ENCODE measurements around the gene PCDHGC4.

PCDHGC4 gene

DNA sequence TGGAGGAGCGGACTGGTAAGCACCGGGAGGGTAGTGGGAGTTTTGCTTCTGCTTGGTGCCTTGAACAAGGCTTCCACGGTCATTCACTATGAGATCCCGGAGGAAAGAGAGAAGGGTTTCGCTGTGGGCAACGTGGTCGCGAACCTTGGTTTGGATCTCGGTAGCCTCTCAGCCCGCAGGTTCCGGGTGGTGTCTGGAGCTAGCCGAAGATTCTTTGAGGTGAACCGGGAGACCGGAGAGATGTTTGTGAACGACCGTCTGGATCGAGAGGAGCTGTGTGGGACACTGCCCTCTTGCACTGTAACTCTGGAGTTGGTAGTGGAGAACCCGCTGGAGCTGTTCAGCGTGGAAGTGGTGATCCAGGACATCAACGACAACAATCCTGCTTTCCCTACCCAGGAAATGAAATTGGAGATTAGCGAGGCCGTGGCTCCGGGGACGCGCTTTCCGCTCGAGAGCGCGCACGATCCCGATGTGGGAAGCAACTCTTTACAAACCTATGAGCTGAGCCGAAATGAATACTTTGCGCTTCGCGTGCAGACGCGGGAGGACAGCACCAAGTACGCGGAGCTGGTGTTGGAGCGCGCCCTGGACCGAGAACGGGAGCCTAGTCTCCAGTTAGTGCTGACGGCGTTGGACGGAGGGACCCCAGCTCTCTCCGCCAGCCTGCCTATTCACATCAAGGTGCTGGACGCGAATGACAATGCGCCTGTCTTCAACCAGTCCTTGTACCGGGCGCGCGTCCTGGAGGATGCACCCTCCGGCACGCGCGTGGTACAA, 8.5 kb upstream of the PCDHGC4 start:
- no peak overlapping the region for H3K27ac ChIP-seq
- TF ChIP-seq, protein P1, sequence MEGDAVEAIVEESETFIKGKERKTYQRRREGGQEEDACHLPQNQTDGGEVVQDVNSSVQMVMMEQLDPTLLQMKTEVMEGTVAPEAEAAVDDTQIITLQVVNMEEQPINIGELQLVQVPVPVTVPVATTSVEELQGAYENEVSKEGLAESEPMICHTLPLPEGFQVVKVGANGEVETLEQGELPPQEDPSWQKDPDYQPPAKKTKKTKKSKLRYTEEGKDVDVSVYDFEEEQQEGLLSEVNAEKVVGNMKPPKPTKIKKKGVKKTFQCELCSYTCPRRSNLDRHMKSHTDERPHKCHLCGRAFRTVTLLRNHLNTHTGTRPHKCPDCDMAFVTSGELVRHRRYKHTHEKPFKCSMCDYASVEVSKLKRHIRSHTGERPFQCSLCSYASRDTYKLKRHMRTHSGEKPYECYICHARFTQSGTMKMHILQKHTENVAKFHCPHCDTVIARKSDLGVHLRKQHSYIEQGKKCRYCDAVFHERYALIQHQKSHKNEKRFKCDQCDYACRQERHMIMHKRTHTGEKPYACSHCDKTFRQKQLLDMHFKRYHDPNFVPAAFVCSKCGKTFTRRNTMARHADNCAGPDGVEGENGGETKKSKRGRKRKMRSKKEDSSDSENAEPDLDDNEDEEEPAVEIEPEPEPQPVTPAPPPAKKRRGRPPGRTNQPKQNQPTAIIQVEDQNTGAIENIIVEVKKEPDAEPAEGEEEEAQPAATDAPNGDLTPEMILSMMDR (conservative IDR thresholded peaks at IDR 0.05): no peak
- TF ChIP-seq ZFX (IDR thresholded peaks at IDR 0.05): no peak

DNA sequence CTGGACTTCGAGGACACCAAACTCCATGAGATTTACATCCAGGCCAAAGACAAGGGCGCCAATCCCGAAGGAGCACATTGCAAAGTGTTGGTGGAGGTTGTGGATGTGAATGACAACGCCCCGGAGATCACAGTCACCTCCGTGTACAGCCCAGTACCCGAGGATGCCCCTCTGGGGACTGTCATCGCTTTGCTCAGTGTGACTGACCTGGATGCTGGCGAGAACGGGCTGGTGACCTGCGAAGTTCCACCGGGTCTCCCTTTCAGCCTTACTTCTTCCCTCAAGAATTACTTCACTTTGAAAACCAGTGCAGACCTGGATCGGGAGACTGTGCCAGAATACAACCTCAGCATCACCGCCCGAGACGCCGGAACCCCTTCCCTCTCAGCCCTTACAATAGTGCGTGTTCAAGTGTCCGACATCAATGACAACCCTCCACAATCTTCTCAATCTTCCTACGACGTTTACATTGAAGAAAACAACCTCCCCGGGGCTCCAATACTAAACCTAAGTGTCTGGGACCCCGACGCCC, 7.7 kb upstream of the PCDHGC4 start:
- TF ChIP-seq, protein P1 (conservative IDR thresholded peaks at IDR 0.05): no peak
- no peak for TF ChIP-seq ZFX (IDR thresholded peaks at IDR 0.05)
- no peak overlapping the region for H3K27ac ChIP-seq

DNA sequence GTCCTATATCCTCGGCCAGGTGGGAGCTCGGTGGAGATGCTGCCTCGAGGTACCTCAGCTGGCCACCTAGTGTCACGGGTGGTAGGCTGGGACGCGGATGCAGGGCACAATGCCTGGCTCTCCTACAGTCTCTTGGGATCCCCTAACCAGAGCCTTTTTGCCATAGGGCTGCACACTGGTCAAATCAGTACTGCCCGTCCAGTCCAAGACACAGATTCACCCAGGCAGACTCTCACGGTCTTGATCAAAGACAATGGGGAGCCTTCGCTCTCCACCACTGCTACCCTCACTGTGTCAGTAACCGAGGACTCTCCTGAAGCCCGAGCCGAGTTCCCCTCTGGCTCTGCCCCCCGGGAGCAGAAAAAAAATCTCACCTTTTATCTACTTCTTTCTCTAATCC, 7.0 kb upstream of the PCDHGC4 start:
- no peak for TF ChIP-seq ZFX (IDR thresholded peaks at IDR 0.05)
- TF ChIP-seq, protein P1 (conservative IDR thresholded peaks at IDR 0.05): no peak
- no peak overlapping the region for H3K27ac ChIP-seq

DNA sequence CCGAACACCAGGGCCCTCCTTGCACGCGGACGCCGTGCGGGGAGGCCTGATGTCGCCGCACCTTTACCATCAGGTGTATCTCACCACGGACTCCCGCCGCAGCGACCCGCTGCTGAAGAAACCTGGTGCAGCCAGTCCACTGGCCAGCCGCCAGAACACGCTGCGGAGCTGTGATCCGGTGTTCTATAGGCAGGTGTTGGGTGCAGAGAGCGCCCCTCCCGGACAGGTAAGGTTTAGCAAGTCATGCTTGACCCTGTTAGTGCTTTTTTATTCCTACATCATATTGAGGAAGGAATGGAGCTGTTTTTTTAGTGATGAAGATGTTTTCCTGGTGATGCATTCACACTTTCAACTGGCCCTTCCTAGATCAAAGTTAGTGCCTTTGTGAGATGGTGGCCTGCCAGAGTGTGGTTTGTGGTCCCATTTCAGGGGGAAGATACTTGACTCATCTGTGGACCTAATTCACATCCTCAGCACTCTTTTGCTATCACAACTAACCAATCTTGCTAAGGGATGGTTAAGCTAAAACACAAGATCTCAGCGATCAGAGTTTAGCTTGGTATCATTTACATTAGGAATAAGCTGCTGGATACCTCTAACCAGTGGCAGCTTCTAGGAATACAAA, 6.4 kb upstream of the PCDHGC4 start:
- TF ChIP-seq ZFX (IDR thresholded peaks at IDR 0.05): no peak
- TF ChIP-seq, protein P1 (conservative IDR thresholded peaks at IDR 0.05): peak; percentile 86
- H3K27ac ChIP-seq: no peak overlapping the region

DNA sequence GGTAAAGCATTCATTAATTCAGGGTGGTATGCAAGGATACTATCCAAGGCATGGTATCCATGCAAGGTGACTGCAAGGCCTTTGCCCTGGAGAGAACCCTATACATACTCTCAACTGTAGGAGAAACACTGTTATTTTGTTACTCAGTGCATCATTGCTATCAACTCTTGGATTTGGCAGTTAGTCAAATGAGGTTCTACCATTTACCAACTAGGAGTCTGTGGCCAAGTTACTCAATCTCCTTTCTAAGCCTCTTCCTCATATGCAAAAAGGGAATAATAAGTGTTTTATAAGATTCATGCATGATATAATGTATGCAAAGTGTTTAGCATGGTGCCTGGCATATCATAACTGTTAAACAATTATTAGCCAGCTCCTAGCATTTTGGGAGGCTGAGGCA, 5.1 kb upstream of the PCDHGC4 start:
- TF ChIP-seq, protein P1 (conservative IDR thresholded peaks at IDR 0.05): no peak
- no peak for TF ChIP-seq ZFX (IDR thresholded peaks at IDR 0.05)
- H3K27ac ChIP-seq: no peak overlapping the region

DNA sequence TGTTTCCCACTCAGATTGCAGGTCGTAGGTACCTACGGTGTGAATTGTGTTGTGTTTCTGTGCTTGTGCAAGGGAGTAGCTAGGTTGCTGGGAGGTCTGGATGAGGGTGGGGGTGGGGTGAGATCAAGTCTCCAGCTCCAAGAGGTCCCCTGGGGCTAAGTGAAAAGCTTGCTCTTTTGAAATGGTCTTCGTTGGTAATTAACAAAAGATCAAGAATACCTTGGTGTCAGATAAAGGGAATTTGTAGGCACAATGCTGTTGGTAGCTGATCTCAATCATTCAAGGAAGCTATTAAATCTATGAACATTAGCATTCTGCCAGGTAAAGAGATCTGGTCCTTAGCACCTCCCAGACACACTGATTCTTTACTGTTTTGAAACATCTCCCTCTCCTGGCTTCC, 928 bp upstream of the PCDHGC4 start:
- no peak overlapping the region for H3K27ac ChIP-seq
- no peak for TF ChIP-seq ZFX (IDR thresholded peaks at IDR 0.05)
- TF ChIP-seq, protein P1 (conservative IDR thresholded peaks at IDR 0.05): no peak

DNA sequence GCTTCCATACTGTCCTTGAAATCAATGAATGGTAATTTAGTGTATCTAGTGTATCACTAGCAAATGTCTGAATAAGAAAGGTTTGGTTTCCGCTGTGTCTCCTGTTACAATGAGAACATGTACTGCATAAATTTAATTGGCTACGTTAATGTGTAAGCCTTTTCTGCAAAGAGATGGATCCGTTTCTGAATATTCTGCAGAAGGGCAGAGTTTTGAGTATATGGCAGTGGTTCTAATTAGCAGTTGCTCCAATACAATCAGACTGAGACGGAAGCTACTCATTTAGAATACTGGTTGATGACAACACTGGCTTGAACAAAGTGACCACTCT, 555 bp upstream of the PCDHGC4 start:
- no peak overlapping the region for H3K27ac ChIP-seq
- TF ChIP-seq, protein P1 (conservative IDR thresholded peaks at IDR 0.05): no peak
- TF ChIP-seq ZFX (IDR thresholded peaks at IDR 0.05): no peak
